Stimulated activated naive CD8-positive, alpha-beta T cell treated with anti-CD3 and anti-CD28 coated beads, Interleukin-15, amount 100 ng/mL, for 72 hours (primary cell): ENCODE measurements around the gene WDFY2.
"Not testable (repeated sequence)": the region's sequence is repeated elsewhere in the genome, so short reads cannot be mapped to it uniquely, and the experiment has no call there.

Experiments used
- ATAC-seq: fragments of 150-1000 bp; cut with Tn5 transposase; 2 replicates; pipeline ENCODE4 v1.10.0; 2021; ENCODE audit warnings: mild to moderate bottlenecking, moderate library complexity
- DNase-seq, 2 donors: peaks; one replicate each; pipeline ENCODE4 v3.0.0; 2021 to 2022
- H3K27ac Mint-ChIP-seq, 2 donors: one replicate each; pipeline ENCODE4 v1.8.0; 2022; ENCODE audit warnings: mild to moderate bottlenecking in 2 of 2, mixed read lengths in 2 of 2, moderate library complexity in 2 of 2
- H3K27me3 Mint-ChIP-seq: one replicate; pipeline ENCODE4 v1.8.0; 2022; ENCODE audit warnings: mixed read lengths
- H3K4me1 Mint-ChIP-seq: one replicate; pipeline ENCODE4 v1.8.0; 2022; ENCODE audit warnings: mild to moderate bottlenecking, mixed read lengths
- H3K4me3 Mint-ChIP-seq, 2 donors: one replicate each; pipeline ENCODE4 v1.8.0; 2022; ENCODE audit warnings: mild to moderate bottlenecking in 2 of 2, mixed read lengths in 2 of 2, moderate library complexity in 1 of 2
- H3K9me3 Mint-ChIP-seq, 2 donors: one replicate each; pipeline ENCODE4 v1.8.0; 2022; ENCODE audit warnings: mixed read lengths in 2 of 2

The WDFY2 gene

DNA sequence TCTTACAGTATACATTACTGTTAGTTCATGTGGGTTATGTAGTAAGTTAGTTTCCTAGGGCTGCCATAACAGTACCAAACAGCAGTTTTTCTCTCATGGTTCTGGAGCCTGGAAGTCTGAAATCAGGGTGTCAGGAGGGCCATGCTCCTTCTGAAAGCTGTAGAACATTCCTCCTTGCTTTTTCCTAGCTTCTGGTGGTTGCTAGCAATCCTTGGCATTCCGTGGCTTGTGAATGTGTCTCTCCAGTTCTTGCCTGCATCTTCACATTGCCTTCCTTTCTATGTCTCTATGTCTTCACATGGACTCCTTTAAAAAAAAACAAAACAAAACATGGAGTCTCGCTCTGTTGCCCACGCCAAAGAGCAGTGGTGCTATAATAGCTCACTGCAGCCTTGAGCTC, 95.4 kb downstream of the WDFY2 start:
- no peak for ATAC-seq

GRCh38 chr13:51681037-51681678, 96.9 kb downstream of the WDFY2 start:
- no peaks in the 10 kb centered on the region for H3K9me3 Mint-ChIP-seq
- no peaks in the 10 kb centered on the region for H3K27me3 Mint-ChIP-seq
- H3K4me3 Mint-ChIP-seq = no peak overlapping the region
- no peak for DNase-seq
- peaks cover 17% of the 10 kb centered on the region for H3K4me1 Mint-ChIP-seq
- H3K27ac Mint-ChIP-seq = peak overlapping the region in 1 of 2 donors; percentile 4
- ATAC-seq = peak; percentile 98

More for the DNA sequence above, 95.4 kb downstream of the WDFY2 start:
- Mint-ChIP-seq H3K4me1 (peaks cover 17% of the 10 kb centered on the region), H3K27me3 (no peaks in the 10 kb centered on the region), H3K27ac (no peak overlapping the region), H3K9me3 (no peaks in the 10 kb centered on the region), H3K4me3 (no peak overlapping the region)
- DNase-seq = no peak

DNA sequence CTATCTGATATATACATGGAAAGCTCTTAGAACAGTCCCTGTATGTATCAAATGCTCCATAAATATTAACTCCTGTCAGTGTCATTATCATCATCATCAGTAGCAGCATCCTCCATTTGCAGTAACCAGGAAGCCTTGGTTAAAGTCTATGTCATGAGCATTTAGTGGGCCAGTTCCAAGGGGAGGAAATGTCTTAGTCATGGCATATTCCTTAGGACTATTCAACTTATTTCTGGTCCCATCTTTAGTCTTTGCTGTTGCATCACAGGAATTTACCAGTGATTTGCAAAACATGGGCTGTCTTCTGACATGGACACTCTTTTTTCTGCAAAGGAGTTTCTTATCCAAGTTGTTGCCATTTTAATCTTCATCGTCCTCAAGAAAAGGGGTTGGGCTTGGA, 98.4 kb downstream of the WDFY2 start:
- ATAC-seq = no peak
- no peak for DNase-seq
- H3K9me3 Mint-ChIP-seq = no peaks in the 10 kb centered on the region
- H3K4me1 Mint-ChIP-seq = peaks cover 19% of the 10 kb centered on the region
- H3K27ac Mint-ChIP-seq = no peak overlapping the region
- H3K27me3 Mint-ChIP-seq = no peaks in the 10 kb centered on the region
- no peak overlapping the region for H3K4me3 Mint-ChIP-seq

- no peaks in the 10 kb centered on the region for H3K9me3 Mint-ChIP-seq
- ATAC-seq = no peak
- H3K27ac Mint-ChIP-seq = no peak overlapping the region
- no peak overlapping the region for H3K4me3 Mint-ChIP-seq
- H3K4me1 Mint-ChIP-seq = peaks cover 28% of the 10 kb centered on the region
- no peak for DNase-seq
- H3K27me3 Mint-ChIP-seq = no peaks in the 10 kb centered on the region
These were observed 99.3 kb downstream of the WDFY2 start for GRCh38 chr13:51683597-51683996.

DNA sequence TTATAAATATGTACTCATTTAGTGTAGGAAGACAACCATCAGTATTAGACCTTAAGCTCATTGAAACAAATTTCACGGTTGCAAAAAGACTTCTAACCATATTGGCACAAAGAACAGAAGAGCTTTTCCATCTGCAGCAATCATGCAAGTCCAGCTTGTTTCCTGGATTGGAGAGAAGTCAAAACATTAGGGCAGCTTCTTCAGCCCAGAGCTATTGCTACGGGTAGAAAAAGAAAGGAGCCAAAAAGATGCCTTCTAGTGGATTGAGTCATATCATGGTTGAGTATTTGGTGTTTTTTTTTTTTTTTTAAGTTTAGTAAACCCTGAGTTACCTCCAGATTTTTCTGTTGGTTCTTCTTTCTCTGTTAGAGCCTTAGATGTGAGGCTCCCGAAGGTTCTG, 99.8 kb downstream of the WDFY2 start:
- Mint-ChIP-seq H3K4me1 (peaks cover 33% of the 10 kb centered on the region), H3K27ac (no peak overlapping the region)
- DNase-seq = no peak

DNA sequence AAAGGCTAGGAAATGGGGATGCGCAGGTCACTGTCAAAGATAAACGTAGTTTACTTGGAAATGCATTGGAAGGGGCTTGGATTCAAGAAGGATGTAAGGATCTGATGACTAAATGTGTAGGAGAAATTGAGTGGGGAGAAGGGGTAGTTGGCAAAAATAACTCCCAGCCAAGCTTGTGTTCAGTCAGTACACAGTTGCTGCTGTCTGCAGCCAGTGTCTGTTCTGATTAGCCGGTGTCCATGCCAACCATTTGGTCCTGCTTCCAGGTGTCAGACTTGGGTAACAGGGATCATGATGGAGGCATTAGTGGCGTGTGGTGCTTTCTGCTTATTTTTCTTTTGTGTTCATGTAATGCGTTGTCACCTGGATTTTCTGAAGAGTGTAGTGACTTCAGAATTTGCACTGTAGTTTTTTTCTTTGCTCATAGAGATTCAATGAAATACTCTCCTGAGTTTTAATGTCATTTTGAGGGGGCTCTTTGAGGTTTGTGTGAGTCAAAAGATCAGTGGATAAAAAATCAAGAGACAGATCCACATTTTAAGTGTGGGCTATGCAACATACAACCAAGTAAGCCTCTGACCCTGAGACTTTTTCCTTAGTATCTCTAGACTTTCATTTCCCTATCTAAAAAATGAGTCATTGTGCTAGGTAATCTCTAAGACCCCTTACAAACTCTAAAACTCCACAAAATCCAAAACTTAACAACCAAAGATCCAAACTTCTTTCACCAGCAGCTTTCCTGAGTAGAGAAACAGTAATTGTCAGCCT, 103.9 kb downstream of the WDFY2 start:
- DNase-seq (no peak), ATAC-seq (no peak)
- H3K4me3 Mint-ChIP-seq = no peak overlapping the region
- no peaks in the 10 kb centered on the region for H3K27me3 Mint-ChIP-seq
- H3K4me1 Mint-ChIP-seq = peaks cover 23% of the 10 kb centered on the region
- H3K27ac Mint-ChIP-seq = peak overlapping the region in 1 of 2 donors; percentile 13
- H3K9me3 Mint-ChIP-seq = no peaks in the 10 kb centered on the region

More for the DNA sequence above, 99.8 kb downstream of the WDFY2 start:
- no peaks in the 10 kb centered on the region for H3K27me3 Mint-ChIP-seq
- no peak overlapping the region for H3K4me3 Mint-ChIP-seq
- H3K9me3 Mint-ChIP-seq = no peaks in the 10 kb centered on the region
- no peak for ATAC-seq

DNA sequence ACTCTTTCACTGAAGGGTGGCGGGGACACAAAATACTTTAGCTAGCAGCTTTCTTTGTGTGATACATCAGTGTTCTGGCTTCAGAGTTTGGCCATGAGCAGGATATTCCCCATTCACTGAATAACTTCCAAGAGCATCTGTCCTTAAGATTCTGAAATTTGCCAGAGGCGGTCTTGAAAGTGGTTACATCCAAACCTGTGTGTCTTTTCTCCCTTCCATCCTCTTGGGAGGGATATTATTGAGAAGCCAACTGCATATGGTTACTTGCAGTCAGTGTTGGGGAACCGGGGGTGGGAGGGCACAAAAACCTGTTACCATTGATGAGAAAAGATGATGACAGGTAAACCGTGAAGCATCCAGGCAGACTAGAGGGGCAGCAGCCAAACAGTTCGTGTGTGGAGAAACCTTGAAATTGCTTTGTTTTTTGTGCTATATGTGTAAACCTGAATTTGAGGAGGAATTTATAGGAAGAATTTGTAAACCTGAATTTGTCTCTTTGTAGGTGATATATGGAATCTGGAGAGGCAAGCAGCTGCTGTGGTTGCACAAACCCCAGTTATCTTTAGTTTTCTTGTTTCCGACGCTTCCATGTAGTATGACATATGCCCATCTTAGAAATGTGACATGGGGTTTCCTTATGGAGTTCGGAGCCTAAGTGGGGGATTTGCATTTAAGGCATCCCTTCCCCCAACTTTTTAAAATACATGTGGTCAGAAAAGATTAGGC, 104.8 kb downstream of the WDFY2 start:
- Mint-ChIP-seq H3K4me1 (peaks cover 23% of the 10 kb centered on the region), H3K27ac (no peak overlapping the region)
- no peak for DNase-seq

GRCh38 chr13:51689663-51689996, 105.4 kb downstream of the WDFY2 start:
- Mint-ChIP-seq H3K9me3 (no peaks in the 10 kb centered on the region), H3K27me3 (no peaks in the 10 kb centered on the region), H3K4me1 (peaks cover 23% of the 10 kb centered on the region), H3K27ac (peak overlapping the region in 1 of 2 donors; percentile 25), H3K4me3 (peak overlapping the region in 1 of 2 donors; percentile 30)
- DNase-seq (no peak), ATAC-seq (peak; percentile 69)

More for the DNA sequence above, 104.8 kb downstream of the WDFY2 start:
- H3K4me3 Mint-ChIP-seq = peak overlapping the region in 1 of 2 donors; percentile 30
- H3K9me3 Mint-ChIP-seq = no peaks in the 10 kb centered on the region
- no peak for ATAC-seq
- H3K27me3 Mint-ChIP-seq = no peaks in the 10 kb centered on the region

DNA sequence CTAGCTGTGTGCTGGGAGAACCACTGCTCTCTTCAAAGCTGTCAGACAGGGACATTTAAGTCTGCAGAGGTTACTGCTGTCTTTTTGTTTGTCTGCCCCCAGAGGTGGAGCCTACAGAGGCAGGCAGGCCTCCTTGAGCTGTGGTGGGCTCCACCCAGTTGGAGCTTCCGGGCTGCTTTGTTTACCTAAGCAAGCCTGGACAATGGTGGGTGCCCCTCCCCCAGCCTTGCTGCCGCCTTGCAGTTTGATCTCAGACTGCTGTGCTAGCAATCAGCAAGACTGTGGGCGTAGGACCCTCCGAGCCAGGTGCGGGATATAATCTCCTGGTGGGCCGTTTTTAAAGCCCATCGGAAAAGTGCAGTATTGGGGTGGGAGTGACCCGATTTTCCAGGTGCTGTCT, 111.4 kb downstream of the WDFY2 start:
- not testable (repeated sequence) for H3K27ac Mint-ChIP-seq, ATAC-seq, H3K27me3 Mint-ChIP-seq, DNase-seq, H3K9me3 Mint-ChIP-seq, H3K4me3 Mint-ChIP-seq, H3K4me1 Mint-ChIP-seq

- H3K27me3 Mint-ChIP-seq = no peaks in the 10 kb centered on the region
- H3K27ac Mint-ChIP-seq = no peak overlapping the region
- H3K9me3 Mint-ChIP-seq = no peaks in the 10 kb centered on the region
- no peaks in the 10 kb centered on the region for H3K4me1 Mint-ChIP-seq
- ATAC-seq (no peak), DNase-seq (no peak)
- no peak overlapping the region for H3K4me3 Mint-ChIP-seq
These were observed 112.9 kb downstream of the WDFY2 start for GRCh38 chr13:51697181-51697580.

GRCh38 chr13:51697855-51698254, 113.6 kb downstream of the WDFY2 start:
- Mint-ChIP-seq H3K27me3 (no peaks in the 10 kb centered on the region), H3K4me1 (no peaks in the 10 kb centered on the region), H3K9me3 (no peaks in the 10 kb centered on the region), H3K27ac (no peak overlapping the region), H3K4me3 (no peak overlapping the region)
- DNase-seq (no peak), ATAC-seq (no peak)

DNA sequence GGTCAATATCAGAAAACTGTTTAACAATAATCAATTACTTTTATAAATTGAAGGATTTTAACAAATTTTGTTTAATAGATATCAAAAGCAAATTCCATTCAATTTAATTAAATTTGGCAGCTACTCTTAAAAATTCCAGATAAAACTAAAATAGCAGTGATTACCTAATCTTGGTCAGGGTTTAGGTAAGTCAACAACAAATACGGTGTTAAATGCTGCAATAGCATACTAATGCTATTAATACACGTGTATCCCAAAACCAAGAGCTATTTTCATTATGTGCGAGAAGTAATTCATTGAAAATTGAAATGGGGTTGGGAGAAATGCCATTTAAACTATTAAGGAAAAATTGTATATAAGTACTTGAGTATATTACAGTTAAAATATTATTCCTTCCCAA, 114.1 kb downstream of the WDFY2 start:
- no peaks in the 10 kb centered on the region for H3K4me1 Mint-ChIP-seq
- H3K9me3 Mint-ChIP-seq = no peaks in the 10 kb centered on the region
- DNase-seq = no peak
- H3K4me3 Mint-ChIP-seq = no peak overlapping the region
- no peak overlapping the region for H3K27ac Mint-ChIP-seq
- no peaks in the 10 kb centered on the region for H3K27me3 Mint-ChIP-seq
- ATAC-seq = no peak

GRCh38 chr13:51704399-51705313, 120.4 kb downstream of the WDFY2 start:
- Mint-ChIP-seq H3K4me1 (no peaks in the 10 kb centered on the region), H3K4me3 (no peak overlapping the region), H3K27me3 (no peaks in the 10 kb centered on the region), H3K27ac (no peak overlapping the region), H3K9me3 (no peaks in the 10 kb centered on the region)
- ATAC-seq = no peak
- no peak for DNase-seq

GRCh38 chr13:51707461-51707860, 123.2 kb downstream of the WDFY2 start:
- DNase-seq = no peak
- no peaks in the 10 kb centered on the region for H3K27me3 Mint-ChIP-seq
- H3K4me3 Mint-ChIP-seq = no peak overlapping the region
- H3K9me3 Mint-ChIP-seq = no peaks in the 10 kb centered on the region
- no peaks in the 10 kb centered on the region for H3K4me1 Mint-ChIP-seq
- no peak for ATAC-seq
- H3K27ac Mint-ChIP-seq = no peak overlapping the region

DNA sequence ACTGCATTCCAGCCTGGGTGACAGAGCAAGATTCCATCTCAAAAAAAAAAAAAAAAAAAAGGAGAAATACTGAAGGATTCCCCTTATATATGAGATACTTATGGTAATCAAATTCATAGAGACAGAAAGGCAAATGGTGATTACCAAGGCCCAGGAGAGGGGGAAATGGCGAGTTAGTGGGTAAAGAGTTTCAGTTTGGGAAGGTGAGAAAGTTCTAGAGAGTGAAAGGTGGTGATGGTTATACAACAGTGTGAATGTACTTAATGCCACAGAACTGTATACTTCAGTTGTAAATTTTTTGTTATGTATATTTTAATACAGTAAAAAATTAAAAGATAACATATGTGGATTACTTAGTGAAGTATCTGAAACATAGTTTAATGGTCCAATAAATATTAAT, 129.5 kb downstream of the WDFY2 start:
- no peak overlapping the region for H3K27ac Mint-ChIP-seq
- no peak for DNase-seq
- H3K9me3 Mint-ChIP-seq = no peaks in the 10 kb centered on the region
- H3K4me3 Mint-ChIP-seq = no peak overlapping the region
- H3K27me3 Mint-ChIP-seq = no peaks in the 10 kb centered on the region
- peak; percentile 69 for ATAC-seq
- no peaks in the 10 kb centered on the region for H3K4me1 Mint-ChIP-seq
